Activated naive CD8-positive, alpha-beta T cell treated with anti-CD3 and anti-CD28 coated beads, Interleukin-2, amount 50 U/mL, for 24 hours (primary cell): ENCODE results near the gene XPNPEP3.
"Not testable (repeated sequence)": the region's sequence is repeated elsewhere in the genome, so short reads cannot be mapped to it uniquely, and the experiment has no call there.

Experiments
- ATAC-seq: fragments of 150-1000 bp; cut with Tn5 transposase; one replicate; pipeline ENCODE4 v1.10.0; 2021
- DNase-seq: peaks from one replicate; pipeline ENCODE4 v3.0.0; 2021
- H3K27ac Mint-ChIP-seq: one replicate; pipeline ENCODE4 v1.8.0; 2021; ENCODE audit warnings: mild to moderate bottlenecking, mixed read lengths
- H3K27me3 Mint-ChIP-seq: one replicate; pipeline ENCODE4 v1.8.0; 2021; ENCODE audit warnings: mixed read lengths
- H3K36me3 Mint-ChIP-seq: one replicate; pipeline ENCODE4 v1.8.0; 2021; ENCODE audit warnings: low read depth, mixed read lengths
- H3K4me1 Mint-ChIP-seq: one replicate; pipeline ENCODE4 v1.8.0; 2021; ENCODE audit warnings: mixed read lengths
- H3K4me3 Mint-ChIP-seq: one replicate; pipeline ENCODE4 v1.8.0; 2021; ENCODE audit warnings: mild to moderate bottlenecking, moderate library complexity, mixed read lengths
- H3K9me3 Mint-ChIP-seq: one replicate; pipeline ENCODE4 v1.8.0; 2021; ENCODE audit warnings: mixed read lengths

XPNPEP3 gene

GRCh38 chr22:40856513-40857308 is at the start of gene XPNPEP3, which contains the start of gene ST13:
Gene XPNPEP3 (plus strand): TSS chr22:40857148. CDS start chr22:40857182, 34 bp downstream.
Gene ST13 (minus strand): TSS chr22:40856639. CDS start chr22:40856540, 99 bp downstream.
- DNase-seq (peak; percentile 98), ATAC-seq (peak; percentile 94)
- peak within 1 kb of the TSS; percentile 100 for H3K27ac Mint-ChIP-seq
- peaks cover 2% of the 10 kb centered on the region for H3K27me3 Mint-ChIP-seq
- H3K4me1 Mint-ChIP-seq, result peaks cover 55% of the 10 kb centered on the region
- no peaks in the 10 kb centered on the region for H3K9me3 Mint-ChIP-seq
- peak within 1 kb of the TSS; percentile 92 for H3K4me3 Mint-ChIP-seq
- H3K36me3 Mint-ChIP-seq, result peaks cover 25% of the 10 kb centered on the region

GRCh38 chr22:40808018-40808841 is 48.7 kb upstream of the XPNPEP3 start:
- no peak overlapping the region for H3K4me3 Mint-ChIP-seq
- no peak overlapping the region for H3K27ac Mint-ChIP-seq
- H3K27me3 Mint-ChIP-seq, result no peaks in the 10 kb centered on the region

GRCh38 chr22:40813912-40814315 is 43.0 kb upstream of the XPNPEP3 start:
- no peaks in the 10 kb centered on the region for H3K9me3 Mint-ChIP-seq
- H3K4me3 Mint-ChIP-seq, result no peak overlapping the region
- no peak for ATAC-seq
- H3K27ac Mint-ChIP-seq, result no peak overlapping the region
- H3K36me3 Mint-ChIP-seq, result peaks cover 24% of the 10 kb centered on the region
- no peaks in the 10 kb centered on the region for H3K27me3 Mint-ChIP-seq
- no peak for DNase-seq
- H3K4me1 Mint-ChIP-seq, result peaks cover 32% of the 10 kb centered on the region

More at GRCh38 chr22:40808018-40808841, 48.7 kb upstream of the XPNPEP3 start:
- no peak for ATAC-seq
- peaks cover 6% of the 10 kb centered on the region for H3K4me1 Mint-ChIP-seq
- no peaks in the 10 kb centered on the region for H3K9me3 Mint-ChIP-seq
- H3K36me3 Mint-ChIP-seq, result peaks cover 8% of the 10 kb centered on the region
- DNase-seq, result no peak

- no peaks in the 10 kb centered on the region for H3K9me3 Mint-ChIP-seq
- H3K4me1 Mint-ChIP-seq, result peaks cover 36% of the 10 kb centered on the region
- peaks cover 24% of the 10 kb centered on the region for H3K36me3 Mint-ChIP-seq
- H3K27me3 Mint-ChIP-seq, result no peaks in the 10 kb centered on the region
- peak overlapping the region; percentile 93 for H3K27ac Mint-ChIP-seq
- DNase-seq (no peak), ATAC-seq (no peak)
- H3K4me3 Mint-ChIP-seq, result peak overlapping the region; percentile 90
These were observed 39.2 kb upstream of the XPNPEP3 start for GRCh38 chr22:40817737-40818136.

- peak overlapping the region; percentile 90 for H3K4me3 Mint-ChIP-seq
- H3K9me3 Mint-ChIP-seq, result no peaks in the 10 kb centered on the region
- H3K27me3 Mint-ChIP-seq, result no peaks in the 10 kb centered on the region
- ATAC-seq (no peak), DNase-seq (no peak)
- H3K36me3 Mint-ChIP-seq, result peaks cover 21% of the 10 kb centered on the region
- peak overlapping the region; percentile 93 for H3K27ac Mint-ChIP-seq
- H3K4me1 Mint-ChIP-seq, result peaks cover 36% of the 10 kb centered on the region
These were observed 38.7 kb upstream of the XPNPEP3 start for GRCh38 chr22:40818192-40818746.

GRCh38 chr22:40818747-40819598 is 38.0 kb upstream of the XPNPEP3 start, which contains the start of gene SLC25A17:
Gene SLC25A17 (minus strand): TSS chr22:40819346. CDS start chr22:40819248, 98 bp downstream.
- Mint-ChIP-seq H3K9me3 (no peaks in the 10 kb centered on the region), H3K27me3 (no peaks in the 10 kb centered on the region), H3K4me1 (peaks cover 36% of the 10 kb centered on the region), H3K27ac (peak within 1 kb of the TSS; percentile 93), H3K36me3 (peaks cover 24% of the 10 kb centered on the region), H3K4me3 (peak within 1 kb of the TSS; percentile 90)
- ATAC-seq (peak; percentile 89), DNase-seq (peak; percentile 89)

GRCh38 chr22:40819599-40820140 is 37.3 kb upstream of the XPNPEP3 start:
- H3K27me3 Mint-ChIP-seq, result no peaks in the 10 kb centered on the region
- peak overlapping the region; percentile 71 for H3K27ac Mint-ChIP-seq
- ATAC-seq (no peak), DNase-seq (no peak)
- H3K9me3 Mint-ChIP-seq, result no peaks in the 10 kb centered on the region
- peaks cover 36% of the 10 kb centered on the region for H3K4me1 Mint-ChIP-seq
- H3K4me3 Mint-ChIP-seq, result peak overlapping the region; percentile 90
- peaks cover 18% of the 10 kb centered on the region for H3K36me3 Mint-ChIP-seq

- Mint-ChIP-seq H3K36me3 (peaks cover 25% of the 10 kb centered on the region), H3K4me3 (no peak overlapping the region), H3K4me1 (peaks cover 14% of the 10 kb centered on the region), H3K27me3 (no peaks in the 10 kb centered on the region), H3K9me3 (no peaks in the 10 kb centered on the region), H3K27ac (no peak overlapping the region)
- DNase-seq (no peak), ATAC-seq (no peak)
These were observed 33.5 kb upstream of the XPNPEP3 start for GRCh38 chr22:40823426-40823825.

- ATAC-seq, result not testable (repeated sequence)
These were observed 30.7 kb upstream of the XPNPEP3 start for GRCh38 chr22:40826292-40826691.

GRCh38 chr22:40826984-40827741 is 29.8 kb upstream of the XPNPEP3 start:
- ATAC-seq (no peak), DNase-seq (no peak)
- no peak overlapping the region for H3K4me3 Mint-ChIP-seq
- no peak overlapping the region for H3K27ac Mint-ChIP-seq
- no peaks in the 10 kb centered on the region for H3K9me3 Mint-ChIP-seq
- H3K4me1 Mint-ChIP-seq, result no peaks in the 10 kb centered on the region
- H3K36me3 Mint-ChIP-seq, result peaks cover 45% of the 10 kb centered on the region
- H3K27me3 Mint-ChIP-seq, result no peaks in the 10 kb centered on the region

More at GRCh38 chr22:40826292-40826691, 30.7 kb upstream of the XPNPEP3 start:
- H3K36me3 Mint-ChIP-seq, result peaks cover 41% of the 10 kb centered on the region
- not testable (repeated sequence) for H3K27ac Mint-ChIP-seq, H3K27me3 Mint-ChIP-seq, H3K9me3 Mint-ChIP-seq, H3K4me3 Mint-ChIP-seq, DNase-seq, H3K4me1 Mint-ChIP-seq

- Mint-ChIP-seq H3K27me3 (no peaks in the 10 kb centered on the region), H3K36me3 (peaks cover 53% of the 10 kb centered on the region), H3K4me3 (no peak overlapping the region), H3K4me1 (no peaks in the 10 kb centered on the region), H3K27ac (no peak overlapping the region), H3K9me3 (no peaks in the 10 kb centered on the region)
- DNase-seq (no peak), ATAC-seq (no peak)
These were observed 27.8 kb upstream of the XPNPEP3 start for GRCh38 chr22:40829131-40829530.

GRCh38 chr22:40834619-40835018 is 22.3 kb upstream of the XPNPEP3 start:
- Mint-ChIP-seq H3K4me3 (no peak overlapping the region), H3K27ac (no peak overlapping the region), H3K4me1 (no peaks in the 10 kb centered on the region), H3K36me3 (peaks cover 61% of the 10 kb centered on the region), H3K27me3 (no peaks in the 10 kb centered on the region), H3K9me3 (no peaks in the 10 kb centered on the region)
- ATAC-seq (no peak), DNase-seq (no peak)

- Mint-ChIP-seq H3K36me3 (peaks cover 64% of the 10 kb centered on the region), H3K4me1 (peaks cover 4% of the 10 kb centered on the region), H3K27me3 (no peaks in the 10 kb centered on the region), H3K27ac (no peak overlapping the region), H3K9me3 (no peaks in the 10 kb centered on the region), H3K4me3 (no peak overlapping the region)
- ATAC-seq, result no peak
- no peak for DNase-seq
These were observed 18.5 kb upstream of the XPNPEP3 start for GRCh38 chr22:40838486-40838885.
